Measurements from ENCODE around the gene CLEC4E.

Gene CLEC4E

DNA sequence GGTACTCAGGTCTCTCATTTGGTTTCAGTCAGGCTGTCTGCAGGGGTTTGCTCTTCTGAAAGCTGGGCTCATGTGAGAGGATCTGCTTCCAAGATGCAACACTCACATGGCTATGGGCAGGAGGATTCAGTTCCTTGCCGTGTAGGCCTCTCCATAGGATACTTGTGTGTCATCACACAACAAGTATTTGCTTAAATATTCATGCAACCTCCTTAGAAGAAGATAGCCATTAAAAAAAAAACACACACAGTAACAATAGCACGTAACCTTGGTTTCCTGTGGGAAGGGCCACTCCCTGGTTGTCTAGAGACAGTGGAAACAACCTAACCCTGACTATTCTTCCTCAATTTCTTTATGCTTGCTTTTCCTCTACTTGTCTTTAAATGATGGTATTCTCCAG, 31.8 kb upstream of the CLEC4E start:
- TF ChIP-seq EGR1 (IDR thresholded peaks at IDR 0.05), result no peak
- TF ChIP-seq ZBTB7A (IDR thresholded peaks at IDR 0.05; ENCODE audit: low read depth), result no peak
- no peak for TF ChIP-seq REST (IDR thresholded peaks at IDR 0.05; ENCODE audit: low read depth)
- no peak for TF ChIP-seq USF1 (IDR thresholded peaks at IDR 0.05)
- TF ChIP-seq CREB1 (IDR thresholded peaks at IDR 0.05; ENCODE audit: low read depth), result no peak
- no peak for TF ChIP-seq NFIC (IDR thresholded peaks at IDR 0.05)
- TF ChIP-seq TAF1 (IDR thresholded peaks at IDR 0.05; ENCODE audit: low read depth), result no peak
- no peak for TF ChIP-seq TEAD4 (IDR thresholded peaks at IDR 0.05)
- TF ChIP-seq EP300 (IDR thresholded peaks at IDR 0.05; ENCODE audit: borderline replicate concordance), result no peak
- TF ChIP-seq RAD21 (IDR thresholded peaks at IDR 0.05; ENCODE audit: low read depth), result no peak

GRCh38 chr12:8566525-8566924, 25.8 kb upstream of the CLEC4E start:
- no peak for TF ChIP-seq EGR1 (IDR thresholded peaks at IDR 0.05)
- TF ChIP-seq NFIC (IDR thresholded peaks at IDR 0.05), result peak; percentile 44; the same call in 1 of the 2 replicates

- TF ChIP-seq NFIC (IDR thresholded peaks at IDR 0.05), result no peak
- TF ChIP-seq REST (IDR thresholded peaks at IDR 0.05; ENCODE audit: low read depth), result no peak
- no peak for TF ChIP-seq TCF12 (IDR thresholded peaks at IDR 0.05; ENCODE audit: low read depth)
Observed at GRCh38 chr12:8564656-8565055, 24.0 kb upstream of the CLEC4E start.

DNA sequence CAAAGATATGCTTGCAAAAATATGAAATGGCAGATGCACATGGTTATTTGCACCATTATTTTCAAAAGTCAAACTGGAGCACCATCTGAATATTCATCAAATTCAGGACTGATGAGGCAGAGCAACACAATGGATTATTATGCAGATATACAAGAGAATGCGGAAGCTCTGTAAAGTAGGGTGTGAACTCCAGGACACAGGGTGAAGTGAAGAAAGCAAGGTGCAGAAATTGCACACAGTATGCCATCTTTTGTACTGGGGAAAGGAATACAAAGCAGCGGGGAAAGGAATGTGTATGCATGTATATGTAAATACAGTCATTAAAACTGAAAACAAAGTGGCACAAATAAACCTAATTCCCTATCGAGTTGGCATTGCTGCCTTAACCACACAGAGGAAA, 22.7 kb upstream of the CLEC4E start:
- no peak for TF ChIP-seq TCF12 (IDR thresholded peaks at IDR 0.05; ENCODE audit: low read depth)
- no peak for TF ChIP-seq CEBPB (IDR thresholded peaks at IDR 0.05)
- no peak for TF ChIP-seq USF1 (IDR thresholded peaks at IDR 0.05)
- TF ChIP-seq ZBTB7A (IDR thresholded peaks at IDR 0.05; ENCODE audit: low read depth), result no peak
- TF ChIP-seq TAF1 (IDR thresholded peaks at IDR 0.05; ENCODE audit: low read depth), result no peak
- no peak for TF ChIP-seq YY1 (IDR thresholded peaks at IDR 0.05; ENCODE audit: low read depth)
- no peak for TF ChIP-seq REST (IDR thresholded peaks at IDR 0.05; ENCODE audit: low read depth)

DNA sequence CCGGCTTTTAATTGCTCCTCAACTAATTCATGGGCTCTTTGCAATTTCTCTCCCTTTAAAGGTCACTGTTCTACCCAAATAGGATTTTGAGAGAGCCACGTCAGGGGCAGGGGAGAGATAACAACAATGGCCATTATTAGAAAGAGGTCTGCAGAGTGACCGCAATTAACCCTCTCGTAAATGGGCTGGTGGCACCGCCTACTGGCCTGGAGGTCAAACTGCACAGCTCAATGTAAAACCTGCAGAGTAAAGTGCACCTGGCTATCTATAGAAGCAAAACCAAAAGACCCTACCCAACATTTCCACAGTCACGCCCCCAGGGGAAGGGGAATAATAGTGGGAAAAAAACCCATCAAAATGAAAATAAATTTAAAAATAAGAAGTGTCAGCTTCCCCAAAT, 21.6 kb upstream of the CLEC4E start:
- no peak for TF ChIP-seq USF1 (IDR thresholded peaks at IDR 0.05)
- peak; percentile 40 for TF ChIP-seq RAD21 (IDR thresholded peaks at IDR 0.05; ENCODE audit: low read depth)

DNA sequence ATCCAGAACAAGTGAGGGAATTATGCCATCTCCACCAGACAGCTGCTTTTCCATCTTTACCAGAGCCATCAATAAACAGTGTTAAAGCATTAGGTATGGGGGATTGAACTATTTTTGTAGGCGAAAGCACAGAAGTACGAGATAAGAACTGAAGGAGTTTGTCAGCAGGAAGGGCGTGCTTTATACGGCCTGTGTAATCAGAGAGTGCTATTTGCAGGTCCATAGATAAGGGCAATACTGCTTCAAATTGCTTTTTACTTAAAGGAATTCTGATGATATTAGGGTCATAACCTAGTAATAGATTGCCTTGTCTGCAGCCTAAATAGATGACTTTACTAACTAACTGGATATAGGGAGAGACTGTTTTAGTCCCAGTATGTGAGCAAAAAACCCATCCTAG, 20.3 kb upstream of the CLEC4E start:
- TF ChIP-seq CEBPB (IDR thresholded peaks at IDR 0.05) (no peak), CREB1 (IDR thresholded peaks at IDR 0.05; ENCODE audit: low read depth) (no peak), TEAD4 (IDR thresholded peaks at IDR 0.05) (no peak), FOXM1 (IDR thresholded peaks at IDR 0.05; ENCODE audit: borderline replicate concordance, low read depth) (no peak), TCF12 (IDR thresholded peaks at IDR 0.05; ENCODE audit: low read depth) (no peak), EGR1 (IDR thresholded peaks at IDR 0.05) (no peak), RAD21 (IDR thresholded peaks at IDR 0.05; ENCODE audit: low read depth) (no peak), YY1 (IDR thresholded peaks at IDR 0.05; ENCODE audit: low read depth) (no peak)
